ENCODE measurements around the gene SUPT20HL2. TPM values are rescaled to one million over a fixed set of nuclear protein-coding genes. Genes with fewer than 3 reads are reported as not detected.

SUPT20HL2 gene
- total and polyA plus RNA-seq, 10 of the 15 experiments (the other 5 are each of a cell fraction or from before 2014, with no cell fraction given): not detected

- no peak for TF ChIP-seq SRF (IDR thresholded peaks at IDR 0.05; ENCODE audit: low read depth in 2 of 2, low read length in 2 of 2)
- TF ChIP-seq, protein P1, sequence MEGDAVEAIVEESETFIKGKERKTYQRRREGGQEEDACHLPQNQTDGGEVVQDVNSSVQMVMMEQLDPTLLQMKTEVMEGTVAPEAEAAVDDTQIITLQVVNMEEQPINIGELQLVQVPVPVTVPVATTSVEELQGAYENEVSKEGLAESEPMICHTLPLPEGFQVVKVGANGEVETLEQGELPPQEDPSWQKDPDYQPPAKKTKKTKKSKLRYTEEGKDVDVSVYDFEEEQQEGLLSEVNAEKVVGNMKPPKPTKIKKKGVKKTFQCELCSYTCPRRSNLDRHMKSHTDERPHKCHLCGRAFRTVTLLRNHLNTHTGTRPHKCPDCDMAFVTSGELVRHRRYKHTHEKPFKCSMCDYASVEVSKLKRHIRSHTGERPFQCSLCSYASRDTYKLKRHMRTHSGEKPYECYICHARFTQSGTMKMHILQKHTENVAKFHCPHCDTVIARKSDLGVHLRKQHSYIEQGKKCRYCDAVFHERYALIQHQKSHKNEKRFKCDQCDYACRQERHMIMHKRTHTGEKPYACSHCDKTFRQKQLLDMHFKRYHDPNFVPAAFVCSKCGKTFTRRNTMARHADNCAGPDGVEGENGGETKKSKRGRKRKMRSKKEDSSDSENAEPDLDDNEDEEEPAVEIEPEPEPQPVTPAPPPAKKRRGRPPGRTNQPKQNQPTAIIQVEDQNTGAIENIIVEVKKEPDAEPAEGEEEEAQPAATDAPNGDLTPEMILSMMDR (IDR thresholded peaks at IDR 0.05 in 2 of 3, conservative IDR thresholded peaks at IDR 0.05 in 1 of 3; ENCODE audit: control insufficient read depth in 2 of 3, extremely low read depth in 1 of 3, insufficient read depth in 1 of 3, low read depth in 3 of 3, low read length in 3 of 3): no peak
- TF ChIP-seq, protein P2, sequence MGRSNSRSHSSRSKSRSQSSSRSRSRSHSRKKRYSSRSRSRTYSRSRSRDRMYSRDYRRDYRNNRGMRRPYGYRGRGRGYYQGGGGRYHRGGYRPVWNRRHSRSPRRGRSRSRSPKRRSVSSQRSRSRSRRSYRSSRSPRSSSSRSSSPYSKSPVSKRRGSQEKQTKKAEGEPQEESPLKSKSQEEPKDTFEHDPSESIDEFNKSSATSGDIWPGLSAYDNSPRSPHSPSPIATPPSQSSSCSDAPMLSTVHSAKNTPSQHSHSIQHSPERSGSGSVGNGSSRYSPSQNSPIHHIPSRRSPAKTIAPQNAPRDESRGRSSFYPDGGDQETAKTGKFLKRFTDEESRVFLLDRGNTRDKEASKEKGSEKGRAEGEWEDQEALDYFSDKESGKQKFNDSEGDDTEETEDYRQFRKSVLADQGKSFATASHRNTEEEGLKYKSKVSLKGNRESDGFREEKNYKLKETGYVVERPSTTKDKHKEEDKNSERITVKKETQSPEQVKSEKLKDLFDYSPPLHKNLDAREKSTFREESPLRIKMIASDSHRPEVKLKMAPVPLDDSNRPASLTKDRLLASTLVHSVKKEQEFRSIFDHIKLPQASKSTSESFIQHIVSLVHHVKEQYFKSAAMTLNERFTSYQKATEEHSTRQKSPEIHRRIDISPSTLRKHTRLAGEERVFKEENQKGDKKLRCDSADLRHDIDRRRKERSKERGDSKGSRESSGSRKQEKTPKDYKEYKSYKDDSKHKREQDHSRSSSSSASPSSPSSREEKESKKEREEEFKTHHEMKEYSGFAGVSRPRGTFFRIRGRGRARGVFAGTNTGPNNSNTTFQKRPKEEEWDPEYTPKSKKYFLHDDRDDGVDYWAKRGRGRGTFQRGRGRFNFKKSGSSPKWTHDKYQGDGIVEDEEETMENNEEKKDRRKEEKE (IDR thresholded peaks at IDR 0.05): no peak
- TF ChIP-seq BCL11A (IDR thresholded peaks at IDR 0.05; ENCODE audit: low read depth, low read length): no peak
- TF ChIP-seq RAD21 (IDR thresholded peaks at IDR 0.05; ENCODE audit: insufficient read depth, low read depth, low read length): no peak
- no peak for TF ChIP-seq MYB (IDR thresholded peaks at IDR 0.05; ENCODE audit: borderline replicate concordance, low read depth, low read length)
- TF ChIP-seq DPF2 (IDR thresholded peaks at IDR 0.05): no peak
- TF ChIP-seq CHD1 (IDR thresholded peaks at IDR 0.05; ENCODE audit: low read depth, low read length): no peak
- TF ChIP-seq EGR1 (IDR thresholded peaks at IDR 0.05; ENCODE audit: borderline replicate concordance in 1 of 2, low read depth in 2 of 2, low read length in 2 of 2): no peak
Observed at GRCh38 chrX:24262309-24262708, 51.6 kb downstream of the SUPT20HL2 start (continued).

Other genes starting within 250 kb of the SUPT20HL2 start
- gene ZFX, start 164.3 kb downstream of the SUPT20HL2 start, total RNA-seq (2014; rRNA removed): 26.6 and 27.2 TPM in 2 replicates
- gene ZFX, start 164.3 kb downstream of the SUPT20HL2 start, total RNA-seq (2014; rRNA removed; fragmentation: Illumina TruSeq; extraction: Trizol): 32.0 and 33.4 TPM in 2 replicates
- gene ZFX, start 164.3 kb downstream of the SUPT20HL2 start, total RNA-seq (2021): 36.7 and 40.9 TPM in 2 replicates
- gene ZFX, start 164.3 kb downstream of the SUPT20HL2 start, polyA plus RNA-seq (2011; rRNA removed): 26.0 and 30.2 TPM in 2 replicates
- 17.9 and 18.8 TPM in 2 replicates for gene ZFX, start 164.3 kb downstream of the SUPT20HL2 start, polyA plus RNA-seq (2014; fragmentation: Illumina TruSeq; extraction: Trizol)
- gene ZFX, start 164.3 kb downstream of the SUPT20HL2 start, polyA plus RNA-seq (2014; fragmentation: Nextera tagmentation; extraction: Ambion mirVana): 10 to 100 TPM in 1 of 2 experiments, 1 to 10 TPM in 1; 6.8 to 17.8 TPM
- 16.3 and 17.4 TPM in 2 replicates for gene ZFX, start 164.3 kb downstream of the SUPT20HL2 start, polyA plus RNA-seq (2014; rRNA removed)
- 10 to 100 TPM; 23.5 to 25.7 TPM for gene ZFX, start 164.3 kb downstream of the SUPT20HL2 start, polyA plus RNA-seq (2016; fragmentation: Nextera tagmentation; extraction: Ambion mirVana)
- not detected in 2 replicates for gene SUPT20HL1, start 46.6 kb upstream of the SUPT20HL2 start, total RNA-seq (2014; rRNA removed)
- gene SUPT20HL1, start 46.6 kb upstream of the SUPT20HL2 start, total RNA-seq (2014; rRNA removed; fragmentation: Illumina TruSeq; extraction: Trizol): not detected in 2 replicates
- not detected in 2 replicates for gene SUPT20HL1, start 46.6 kb upstream of the SUPT20HL2 start, total RNA-seq (2021)
- gene SUPT20HL1, start 46.6 kb upstream of the SUPT20HL2 start, polyA plus RNA-seq (2011; rRNA removed): not detected in 2 replicates
- gene SUPT20HL1, start 46.6 kb upstream of the SUPT20HL2 start, polyA plus RNA-seq (2014; fragmentation: Illumina TruSeq; extraction: Trizol): not detected in 2 replicates
- gene SUPT20HL1, start 46.6 kb upstream of the SUPT20HL2 start, polyA plus RNA-seq (2014; fragmentation: Nextera tagmentation; extraction: Ambion mirVana): not detected
- gene SUPT20HL1, start 46.6 kb upstream of the SUPT20HL2 start, polyA plus RNA-seq (2014; rRNA removed): not detected in 2 replicates
- gene SUPT20HL1, start 46.6 kb upstream of the SUPT20HL2 start, polyA plus RNA-seq (2016; fragmentation: Nextera tagmentation; extraction: Ambion mirVana): not detected
- gene PDK3, start 151.2 kb upstream of the SUPT20HL2 start, total RNA-seq (2014; rRNA removed): 21.9 and 24.8 TPM in 2 replicates
- gene PDK3, start 151.2 kb upstream of the SUPT20HL2 start, total RNA-seq (2014; rRNA removed; fragmentation: Illumina TruSeq; extraction: Trizol): 22.0 and 22.7 TPM in 2 replicates
- 21.1 and 21.9 TPM in 2 replicates for gene PDK3, start 151.2 kb upstream of the SUPT20HL2 start, total RNA-seq (2021)
- 54.6 and 70.5 TPM in 2 replicates for gene PDK3, start 151.2 kb upstream of the SUPT20HL2 start, polyA plus RNA-seq (2011; rRNA removed)
- gene PDK3, start 151.2 kb upstream of the SUPT20HL2 start, polyA plus RNA-seq (2014; fragmentation: Illumina TruSeq; extraction: Trizol): 20.4 and 23.8 TPM in 2 replicates
- 1 to 10 TPM; 4.2 to 6.4 TPM for gene PDK3, start 151.2 kb upstream of the SUPT20HL2 start, polyA plus RNA-seq (2014; fragmentation: Nextera tagmentation; extraction: Ambion mirVana)
- 15.9 and 17.8 TPM in 2 replicates for gene PDK3, start 151.2 kb upstream of the SUPT20HL2 start, polyA plus RNA-seq (2014; rRNA removed)
- gene PDK3, start 151.2 kb upstream of the SUPT20HL2 start, polyA plus RNA-seq (2016; fragmentation: Nextera tagmentation; extraction: Ambion mirVana): 10 to 100 TPM; 40.5 to 41.3 TPM